Cardiac septum (tissue), 1 donor: ENCODE measurements around the gene PFN1. TPM values are rescaled to one million over a fixed set of nuclear protein-coding genes. Genes with fewer than 3 reads are reported as not detected.

Source experiments
- DNase-seq: peaks from one replicate; pipeline ENCODE4 v3.0.0-alpha.2; 2020; ENCODE audit warnings: low spot score
- intact Hi-C: fragments of 100-400 bp; cut with DNase I; formaldehyde crosslinking; loops from one replicate; pipeline ENCODE4 v1.14.0; 2022
- total RNA-seq: library from RNA; stranded (reverse); fragmentation: NEBNext Ultra II Directional; extraction: Animal tissue kit (Norgen Biotek cat#: 25700); gene quantifications from one replicate; pipeline ENCODE4 v1.2.1, GENCODE V29; 2021
- donor health status: DM: no; HTN: no; CAD: no.

PFN1 gene
- total RNA-seq, 1 donor from 2014 or later: 204 TPM

DNA sequence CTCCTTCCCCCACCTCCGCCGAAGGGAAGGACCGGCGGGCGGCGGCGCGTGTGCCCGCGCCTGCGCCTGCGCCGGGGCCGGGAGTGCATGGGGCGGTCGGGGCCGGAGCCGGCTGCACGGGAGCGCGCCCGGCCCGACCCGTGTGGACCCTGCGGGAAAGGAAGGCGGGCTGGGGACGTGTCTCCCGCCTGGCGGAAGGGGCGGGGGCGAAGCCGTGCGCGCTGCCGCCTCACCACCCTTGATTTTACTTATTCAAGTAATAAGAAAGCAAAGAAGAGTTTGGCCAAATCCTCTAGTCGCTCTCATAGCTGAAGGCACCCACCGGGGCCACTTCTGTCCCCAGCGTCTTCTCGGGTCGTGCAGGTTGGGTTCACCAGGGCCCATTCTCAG is 596 bp upstream of the PFN1 start:
- peak; percentile 89 for DNase-seq
- intact Hi-C loops: loop anchor here (1.0 to 2.0 kb wide), 2 partner anchors 9 to 50 kb away; partner anchors contain the start of genes RNF167 and SLC25A11

GRCh38 chr17:4947411-4948165 is 742 bp downstream of the PFN1 start:
- intact Hi-C loops: loop anchor here (1.0 to 2.0 kb wide), 2 partner anchors 7 to 51 kb away; partner anchors contain the start of genes RNF167 and SLC25A11
- DNase-seq: no peak

DNA sequence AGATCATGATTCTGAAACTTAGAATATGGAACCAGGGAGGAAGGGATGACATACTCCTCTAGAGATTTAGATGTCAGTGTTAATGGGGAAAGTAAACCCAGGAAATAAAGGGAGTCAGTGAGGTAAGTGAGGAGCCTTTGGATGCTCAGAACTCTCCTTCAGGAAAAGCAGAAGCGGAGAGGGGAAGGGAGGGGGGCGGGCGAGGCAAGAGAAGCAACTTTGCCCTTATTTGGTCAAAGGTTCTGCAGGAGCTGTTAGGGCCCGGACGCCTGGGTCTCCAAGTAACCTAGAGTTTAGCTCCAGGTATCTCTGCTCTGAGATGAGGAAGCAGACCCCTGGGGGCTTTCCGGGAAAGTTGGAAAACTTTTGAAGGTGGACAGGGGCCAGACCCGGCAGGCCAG is 1.3 kb downstream of the PFN1 start:
- DNase-seq: no peak
- intact Hi-C loops: no loop called here

GRCh38 chr17:4946312-4946976 is 1.9 kb downstream of the PFN1 start:
- intact Hi-C loops: no loop called here
- DNase-seq: no peak

DNA sequence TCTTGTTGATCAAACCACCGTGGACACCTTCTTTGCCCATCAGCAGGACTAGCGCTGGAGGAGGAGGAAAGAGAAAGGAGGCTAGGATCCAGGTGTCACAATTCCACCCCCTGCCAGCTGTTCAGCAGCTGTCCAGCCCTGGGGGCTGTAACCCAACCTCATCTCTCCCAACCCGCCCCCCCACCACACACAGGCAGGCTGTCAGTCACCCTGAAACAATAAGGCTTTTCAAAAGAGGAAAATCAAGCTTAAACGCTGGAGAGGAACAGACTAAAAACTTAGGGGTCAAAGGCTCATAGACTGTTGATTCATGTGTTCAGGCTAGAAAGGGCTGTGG is 2.4 kb downstream of the PFN1 start:
- no peak for DNase-seq
- intact Hi-C loops: no loop called here

GRCh38 chr17:4945176-4945943 is 3.0 kb downstream of the PFN1 start:
- peak; percentile 93 for DNase-seq
- intact Hi-C loops: no loop called here

GRCh38 chr17:4944554-4945175 is 3.7 kb downstream of the PFN1 start:
- no peak for DNase-seq
- intact Hi-C loops: loop anchor here (5.0 kb wide), 1 partner anchor 37 kb away; no protein-coding TSS in a partner anchor

- intact Hi-C loops: loop anchor here (5.0 kb wide), 1 partner anchor 37 kb away; no protein-coding TSS in a partner anchor
- DNase-seq: peak; percentile 86
Measured at GRCh38 chr17:4944163-4944553, 4.2 kb downstream of the PFN1 start.

DNA sequence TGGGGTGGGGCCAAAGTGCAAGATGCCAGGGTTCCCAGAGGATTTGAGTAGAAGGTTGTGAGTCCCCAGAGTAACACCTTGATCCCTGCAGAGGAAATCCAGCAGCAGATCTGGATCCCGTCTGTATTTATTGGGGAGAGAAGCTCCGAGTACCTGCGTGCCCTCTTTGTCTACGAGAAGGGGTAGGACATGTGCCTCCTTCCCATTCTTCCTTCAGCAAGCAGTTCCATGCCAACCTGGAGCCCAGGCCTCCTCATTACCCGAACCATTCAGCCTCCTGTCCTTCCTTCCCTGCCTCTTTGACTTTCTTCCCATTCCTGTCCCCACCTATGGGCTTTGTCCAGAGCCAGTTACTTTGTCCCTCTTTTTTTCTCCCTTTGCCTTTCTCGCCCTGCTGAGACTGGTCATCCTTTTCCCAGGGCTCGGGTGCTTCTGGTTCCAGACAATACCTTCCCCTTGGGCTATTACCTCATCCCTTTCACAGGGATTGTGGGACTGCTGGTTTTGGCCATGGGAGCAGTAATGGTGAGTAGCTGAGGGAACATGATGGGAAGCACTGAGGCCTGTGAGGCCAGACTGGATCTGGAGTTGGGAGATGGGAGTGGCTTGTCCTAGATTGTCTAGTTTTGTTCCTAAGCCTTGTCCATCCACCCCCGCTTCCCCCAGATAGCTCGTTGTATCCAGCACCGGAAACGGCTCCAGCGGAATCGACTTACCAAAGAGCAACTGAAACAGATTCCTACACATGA is 5.4 kb downstream of the PFN1 start:
- no peak for DNase-seq
- intact Hi-C loops: loop anchor here (5.0 kb wide), 1 partner anchor 36 kb away; no protein-coding TSS in a partner anchor

GRCh38 chr17:4941319-4941610 is 7.1 kb downstream of the PFN1 start:
- no peak for DNase-seq
- intact Hi-C loops: loop anchor here (2.0 to 5.0 kb wide), 2 partner anchors 34 to 56 kb away; partner anchors contain the start of genes INCA1 and KIF1C

GRCh38 chr17:4940555-4941318 is 7.6 kb downstream of the PFN1 start:
- peak; percentile 85 for DNase-seq
- intact Hi-C loops: loop anchor here (1.0 to 5.0 kb wide), 4 partner anchors 8 to 56 kb away; partner anchors contain the start of genes INCA1, KIF1C, PFN1 and SPAG7

DNA sequence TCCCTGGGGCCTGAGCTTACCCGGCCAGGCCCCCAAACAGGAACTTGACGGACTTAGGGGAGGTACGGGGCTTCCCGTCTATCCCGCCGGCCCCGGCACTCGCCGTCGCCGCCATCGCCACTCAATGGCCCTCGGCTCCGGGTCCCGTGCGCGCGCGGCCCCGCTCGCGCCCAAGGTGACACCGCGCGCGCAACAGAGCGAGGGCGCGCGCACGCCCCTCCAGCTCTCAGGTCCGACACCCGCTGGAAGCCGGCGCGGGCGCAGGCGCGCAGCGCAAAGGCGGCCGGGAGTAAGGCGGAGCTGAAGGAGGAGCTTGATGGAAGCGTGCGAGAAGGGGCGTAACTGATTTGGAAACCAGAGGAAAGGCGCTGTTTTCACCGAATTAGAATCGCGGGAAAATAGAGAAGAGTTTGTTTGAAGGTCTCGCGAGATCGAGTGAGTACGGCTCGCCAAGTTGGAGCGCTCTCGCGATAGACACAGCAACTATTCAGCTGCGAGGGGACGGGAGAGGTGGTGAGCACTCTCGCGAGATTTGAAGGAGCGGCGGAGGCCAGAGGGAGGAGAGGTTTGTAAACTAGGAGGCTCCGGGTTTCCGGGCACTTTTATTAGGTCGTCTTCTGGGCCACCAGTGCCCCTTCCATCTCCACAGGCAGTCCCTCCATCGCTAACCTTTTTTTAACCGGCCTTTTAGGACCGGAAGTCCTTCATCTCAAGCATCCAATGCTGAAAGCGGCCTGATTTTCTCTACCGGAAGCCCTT is 8.4 kb downstream of the PFN1 start, which contains the start of the genes RNF167 and SLC25A11:
Gene RNF167 (plus strand): TSS at position 473 of the 759 bp plus-strand sequence. CDS start 642 bp downstream, outside the sequence.
Gene SLC25A11 (minus strand): TSS at position 251 of the 759 bp plus-strand sequence. CDS start 136 bp downstream, at position 115.
- DNase-seq: peak; percentile 97
- intact Hi-C loops: loop anchor here (1.0 to 5.0 kb wide), 4 partner anchors 8 to 57 kb away; partner anchors contain the start of genes INCA1, KIF1C, PFN1 and SPAG7

- DNase-seq: no peak
- intact Hi-C loops: no loop called here
Measured at GRCh38 chr17:4939546-4939795, 8.9 kb downstream of the PFN1 start.

DNA sequence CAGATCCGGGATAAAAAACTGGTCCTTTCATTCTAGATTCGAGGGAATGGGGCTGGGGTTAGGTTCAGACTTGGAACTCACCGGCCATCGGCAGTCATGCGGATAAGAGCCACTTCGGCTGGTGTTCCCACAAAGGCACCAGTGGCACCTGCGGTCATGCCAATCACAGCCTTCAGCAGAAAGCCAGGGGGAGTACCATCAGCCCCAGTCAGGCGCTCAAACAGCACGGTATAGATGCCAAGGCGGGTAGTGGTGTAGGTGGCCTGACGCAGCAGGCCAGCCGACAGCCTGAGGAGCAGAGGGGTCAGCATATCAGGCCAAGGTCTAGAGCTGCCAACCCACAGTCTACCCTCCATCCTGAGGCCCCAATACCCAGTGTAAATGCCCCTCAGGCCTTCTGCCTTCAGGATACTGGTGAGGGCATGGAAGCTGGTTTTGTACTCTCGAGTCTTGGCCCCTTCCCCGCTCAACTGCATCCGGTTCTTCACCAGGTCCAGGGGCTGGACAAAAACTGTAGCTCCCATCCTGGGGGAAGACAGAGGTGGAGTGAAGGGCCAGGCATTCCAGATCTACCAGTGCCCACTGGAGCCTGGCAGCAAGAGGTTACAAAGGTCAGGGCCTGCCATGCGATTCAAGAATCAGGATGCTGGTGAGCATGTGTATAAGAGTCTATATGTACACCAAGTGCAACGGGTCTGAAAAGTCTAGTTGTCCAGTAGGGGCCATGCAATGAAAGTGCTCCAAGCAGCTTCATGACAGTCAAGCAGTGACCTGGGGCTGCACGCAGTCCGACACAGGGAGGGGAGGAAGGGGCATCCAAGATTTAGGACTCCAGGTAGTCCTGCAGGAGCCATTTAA is 9.4 kb downstream of the PFN1 start:
- intact Hi-C loops: no loop called here
- DNase-seq: no peak

DNA sequence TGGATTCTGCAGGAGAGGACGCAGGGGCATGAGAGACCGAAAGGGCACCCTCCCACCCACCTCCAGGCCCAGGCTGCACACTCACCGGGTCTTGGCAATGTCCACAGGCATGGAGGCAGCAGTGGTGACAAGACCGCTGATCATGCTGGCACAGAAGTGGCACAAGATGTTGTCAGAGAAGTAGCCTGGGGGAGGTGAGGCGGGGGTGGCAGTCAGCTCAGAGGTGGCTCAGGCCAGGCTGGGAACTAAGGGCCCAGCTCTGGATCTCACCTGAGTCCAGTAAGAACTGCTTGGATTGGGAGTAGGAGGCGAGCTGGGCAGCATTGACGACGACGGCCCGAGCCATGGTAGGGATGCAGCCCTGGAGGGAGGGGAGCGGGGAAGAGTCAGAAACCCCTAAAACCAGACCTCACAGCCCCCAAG is 10.2 kb downstream of the PFN1 start:
- intact Hi-C loops: no loop called here
- DNase-seq: no peak

- intact Hi-C loops: no loop called here
- DNase-seq: no peak
Measured at GRCh38 chr17:4937553-4937952, 10.8 kb downstream of the PFN1 start.

DNA sequence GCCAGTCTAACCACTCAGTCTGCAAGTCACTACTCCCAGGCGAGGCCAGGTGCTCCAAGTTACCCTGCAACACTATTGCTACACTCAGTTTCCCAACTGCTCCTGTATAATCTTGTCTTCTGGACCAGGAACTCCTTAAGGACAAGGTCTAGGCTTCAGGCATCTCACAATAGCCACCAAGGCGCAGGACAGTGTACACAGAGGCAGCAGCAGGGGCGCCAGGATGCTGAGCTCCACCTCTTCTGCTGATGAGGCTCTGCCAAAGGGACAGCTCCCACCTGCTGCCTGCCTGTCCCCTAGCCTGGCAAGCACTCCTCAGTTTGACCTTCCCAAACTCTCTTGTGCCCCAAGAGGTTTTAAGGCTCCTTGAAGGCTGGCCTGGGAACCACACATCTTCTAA is 11.9 kb downstream of the PFN1 start:
- intact Hi-C loops: no loop called here
- no peak for DNase-seq
